Mesendoderm (in vitro differentiated cells): ENCODE results near the gene SSMEM1.
A peak's percentile ranks its signal among the peaks of the same experiment; 100 is the strongest.
"Not testable (repeated sequence)": the region's sequence is repeated elsewhere in the genome, so short reads cannot be mapped to it uniquely, and the experiment has no call there.

Experiments used
- DNase-seq: peaks from one replicate; pipeline ENCODE4 v3.0.0; 2013
- H2AK5ac ChIP-seq: 2 replicates; pipeline ENCODE4 v1.6.1; 2013; ENCODE audit warnings: low read length, inconsistent platforms
- H2BK120ac ChIP-seq: 2 replicates; pipeline ENCODE4 v1.6.1; 2013; ENCODE audit warnings: low read depth, mild to moderate bottlenecking, low read length, moderate library complexity, mixed read lengths
- H2BK15ac ChIP-seq: replicated peaks from 2 replicates; pipeline ENCODE4 v1.6.1; 2013; ENCODE audit warnings: low read depth, mild to moderate bottlenecking, moderate library complexity
- H2BK5ac ChIP-seq: 2 replicates; pipeline ENCODE4 v1.6.1; 2013; ENCODE audit warnings: low read length, inconsistent platforms
- H3K18ac ChIP-seq: 2 replicates; pipeline ENCODE4 v1.6.1; 2013; ENCODE audit warnings: mild to moderate bottlenecking, low read length, mixed read lengths
- H3K23ac ChIP-seq: one replicate; pipeline ENCODE4 v1.6.1; 2013; ENCODE audit warnings: low read length
- H3K27ac ChIP-seq: 2 replicates; pipeline ENCODE4 v1.5.1; 2013; ENCODE audit warnings: low read depth, mild to moderate bottlenecking, inconsistent platforms, low read length, moderate library complexity
- H3K27me3 ChIP-seq: 2 replicates; pipeline ENCODE4 v1.6.1; 2013; ENCODE audit warnings: low read length, control low read depth, mild to moderate bottlenecking, inconsistent platforms; ENCODE audit not compliant: insufficient read depth, poor library complexity
- H3K36me3 ChIP-seq: 2 replicates; pipeline ENCODE4 v1.6.1; 2013; ENCODE audit warnings: low read length, inconsistent platforms; ENCODE audit not compliant: control insufficient read depth, insufficient read depth
- H3K4ac ChIP-seq: one replicate; pipeline ENCODE4 v1.6.1; 2013; ENCODE audit warnings: low read depth, mild to moderate bottlenecking, low read length, moderate library complexity
- H3K4me1 ChIP-seq: 2 replicates; pipeline ENCODE4 v1.6.1; 2013; ENCODE audit warnings: low read depth, low read length, inconsistent platforms; ENCODE audit not compliant: control insufficient read depth
- H3K4me2 ChIP-seq: 2 replicates; pipeline ENCODE4 v1.6.1; 2013; ENCODE audit warnings: low read length
- H3K4me3 ChIP-seq: 2 replicates; pipeline ENCODE4 v1.5.1; 2013; ENCODE audit warnings: mild to moderate bottlenecking, low read length
- H3K56ac ChIP-seq: one replicate; pipeline ENCODE4 v1.6.1; 2013; ENCODE audit warnings: low read length
- H3K79me1 ChIP-seq: 2 replicates; pipeline ENCODE4 v1.6.1; 2013; ENCODE audit warnings: low read length, inconsistent platforms
- H3K79me2 ChIP-seq: 2 replicates; pipeline ENCODE4 v1.6.1; 2013; ENCODE audit warnings: mild to moderate bottlenecking, low read length; ENCODE audit not compliant: control insufficient read depth, insufficient read depth
- H3K9ac ChIP-seq: 2 replicates; pipeline ENCODE4 v1.6.1; 2013; ENCODE audit warnings: low read length, inconsistent platforms
- H4K5ac ChIP-seq: one replicate; pipeline ENCODE4 v1.6.1; 2013; ENCODE audit warnings: low read length
- H4K8ac ChIP-seq: one replicate; pipeline ENCODE4 v1.6.1; 2013; ENCODE audit warnings: low read depth, mild to moderate bottlenecking, control low read depth, low read length, moderate library complexity
- WGBS: extraction: QIAGEN DNeasy Blood & Tissue Kit; methylation state at CpG from one replicate; pipeline ENCODE4 v1.1.7; 2013; ENCODE audit warnings: low lambda C conversion rate, missing lambda C conversion rate; ENCODE audit not compliant: insufficient coverage; ENCODE audit errors: extremely low coverage; 5-methylcytosine and 5-hydroxymethylcytosine counted together

The SSMEM1 gene

DNA sequence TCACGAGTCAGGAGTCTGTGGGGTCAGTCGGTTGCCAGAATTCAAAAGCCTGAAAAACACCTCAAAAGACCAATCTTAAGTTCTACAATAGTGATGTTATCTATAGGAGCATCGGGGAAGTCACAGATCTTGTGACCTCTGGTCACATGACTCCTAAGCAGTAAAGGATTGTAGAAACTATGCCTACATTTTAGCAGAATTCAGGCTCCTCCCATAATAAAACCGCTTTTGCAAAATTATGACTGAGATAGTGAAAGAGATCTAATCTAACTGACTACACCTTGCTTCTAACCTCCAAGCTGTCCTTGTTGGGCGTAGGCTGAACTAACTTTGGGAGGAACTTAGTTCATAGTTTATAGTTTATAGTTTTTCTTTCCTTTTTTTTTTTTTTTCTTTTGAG, 16.6 kb downstream of the SSMEM1 start:
- no peaks in the 10 kb centered on the region for H3K36me3 ChIP-seq
- H2AK5ac ChIP-seq = no peak overlapping the region
- WGBS = no CpG with 5 or more reads among the region's 5 CpGs
- H3K79me1 ChIP-seq = no peaks in the 10 kb centered on the region
- H2BK120ac ChIP-seq = no peak overlapping the region
- no peak overlapping the region for H3K27ac ChIP-seq
- H3K56ac ChIP-seq = no peak overlapping the region
- no peak overlapping the region for H3K23ac ChIP-seq
- no peak overlapping the region for H3K18ac ChIP-seq
- H3K4ac ChIP-seq = no peak overlapping the region
- H3K4me3 ChIP-seq = no peak overlapping the region
- H3K9ac ChIP-seq = no peak overlapping the region
- DNase-seq = no peak
- H3K27me3 ChIP-seq = no peaks in the 10 kb centered on the region
- no peak overlapping the region for H2BK15ac ChIP-seq
- no peak overlapping the region for H4K8ac ChIP-seq
- no peak overlapping the region for H3K4me2 ChIP-seq
- no peaks in the 10 kb centered on the region for H3K79me2 ChIP-seq
- no peak overlapping the region for H2BK5ac ChIP-seq
- H4K5ac ChIP-seq = no peak overlapping the region
- no peaks in the 10 kb centered on the region for H3K4me1 ChIP-seq

DNA sequence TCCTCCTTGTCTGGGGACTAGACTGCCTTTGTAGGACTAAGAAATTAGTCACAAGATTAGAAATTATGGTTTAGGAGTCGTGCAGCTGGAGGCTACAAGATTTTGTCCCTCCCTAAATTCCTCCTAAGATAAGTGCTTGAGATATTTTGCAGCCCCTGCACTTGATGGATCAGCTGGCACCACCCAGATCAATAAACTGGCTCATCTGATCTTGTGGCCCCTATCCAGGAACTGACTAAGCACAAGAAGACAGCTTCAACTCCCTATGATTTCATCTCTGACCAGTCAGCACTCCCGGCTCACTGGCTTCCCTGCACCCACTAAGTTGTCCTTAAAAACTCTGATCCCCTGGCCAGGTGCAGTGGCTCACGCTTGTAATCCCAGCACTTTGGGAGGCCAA, 17.3 kb downstream of the SSMEM1 start:
- not testable (repeated sequence) for H3K27ac ChIP-seq

DNA sequence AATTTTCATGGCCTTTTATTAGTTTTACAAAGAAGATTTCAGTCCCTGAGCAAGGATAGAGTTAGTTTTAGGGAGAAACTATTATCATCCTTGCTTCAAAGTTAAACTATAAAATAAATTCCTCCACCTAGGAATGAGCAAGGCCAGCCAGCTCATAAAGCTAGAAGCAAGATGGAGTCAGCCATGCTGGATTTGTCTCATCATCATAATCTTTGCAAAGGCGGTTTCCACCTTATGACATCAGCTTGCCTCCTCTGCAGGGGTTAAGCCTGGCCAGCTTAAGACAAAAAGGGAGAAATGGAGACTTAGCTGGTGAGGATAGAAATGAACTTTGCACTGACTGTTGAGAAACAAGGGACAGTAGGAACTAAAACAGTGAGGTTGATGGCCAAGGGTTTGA, 18.7 kb downstream of the SSMEM1 start:
- Histone ChIP-seq H3K4me3 (no peak overlapping the region), H2BK15ac (no peak overlapping the region), H3K4me2 (no peak overlapping the region), H3K79me1 (no peaks in the 10 kb centered on the region), H4K5ac (no peak overlapping the region), H2BK5ac (no peak overlapping the region), H3K23ac (no peak overlapping the region), H2BK120ac (no peak overlapping the region), H3K18ac (no peak overlapping the region), H3K27me3 (no peaks in the 10 kb centered on the region), H3K79me2 (no peaks in the 10 kb centered on the region), H3K56ac (no peak overlapping the region), H3K27ac (no peak overlapping the region), H4K8ac (no peak overlapping the region), H2AK5ac (no peak overlapping the region), H3K4ac (no peak overlapping the region), H3K4me1 (no peaks in the 10 kb centered on the region), H3K9ac (no peak overlapping the region), H3K36me3 (no peaks in the 10 kb centered on the region)
- no peak for DNase-seq
- WGBS = no CpG with 5 or more reads among the region's 1 CpG

More for the DNA sequence above, 17.3 kb downstream of the SSMEM1 start:
- not testable (repeated sequence) for H4K5ac ChIP-seq, H3K56ac ChIP-seq, H2BK15ac ChIP-seq, H2BK120ac ChIP-seq, H3K79me1 ChIP-seq, H3K36me3 ChIP-seq, H2AK5ac ChIP-seq, H3K79me2 ChIP-seq, DNase-seq, H3K4ac ChIP-seq, H3K4me3 ChIP-seq, H3K27me3 ChIP-seq, H2BK5ac ChIP-seq, H3K9ac ChIP-seq, H4K8ac ChIP-seq, H3K4me1 ChIP-seq, H3K18ac ChIP-seq, H3K23ac ChIP-seq, H3K4me2 ChIP-seq
- WGBS = no CpG with 5 or more reads among the region's 3 CpGs

- Histone ChIP-seq H4K8ac (no peak overlapping the region), H3K9ac (no peak overlapping the region), H3K79me2 (no peaks in the 10 kb centered on the region), H3K4me2 (no peak overlapping the region), H2BK5ac (no peak overlapping the region), H3K79me1 (no peaks in the 10 kb centered on the region), H3K23ac (no peak overlapping the region), H3K27me3 (no peaks in the 10 kb centered on the region), H3K27ac (no peak overlapping the region), H4K5ac (no peak overlapping the region), H2AK5ac (no peak overlapping the region), H2BK120ac (no peak overlapping the region), H3K4ac (no peak overlapping the region), H3K56ac (no peak overlapping the region), H2BK15ac (no peak overlapping the region), H3K4me3 (no peak overlapping the region), H3K36me3 (no peaks in the 10 kb centered on the region), H3K4me1 (no peaks in the 10 kb centered on the region), H3K18ac (no peak overlapping the region)
- DNase-seq = no peak
- WGBS = no CpG with 5 or more reads among the region's 1 CpG
Measured at GRCh38 chr7:130227883-130228575, 20.4 kb downstream of the SSMEM1 start.

DNA sequence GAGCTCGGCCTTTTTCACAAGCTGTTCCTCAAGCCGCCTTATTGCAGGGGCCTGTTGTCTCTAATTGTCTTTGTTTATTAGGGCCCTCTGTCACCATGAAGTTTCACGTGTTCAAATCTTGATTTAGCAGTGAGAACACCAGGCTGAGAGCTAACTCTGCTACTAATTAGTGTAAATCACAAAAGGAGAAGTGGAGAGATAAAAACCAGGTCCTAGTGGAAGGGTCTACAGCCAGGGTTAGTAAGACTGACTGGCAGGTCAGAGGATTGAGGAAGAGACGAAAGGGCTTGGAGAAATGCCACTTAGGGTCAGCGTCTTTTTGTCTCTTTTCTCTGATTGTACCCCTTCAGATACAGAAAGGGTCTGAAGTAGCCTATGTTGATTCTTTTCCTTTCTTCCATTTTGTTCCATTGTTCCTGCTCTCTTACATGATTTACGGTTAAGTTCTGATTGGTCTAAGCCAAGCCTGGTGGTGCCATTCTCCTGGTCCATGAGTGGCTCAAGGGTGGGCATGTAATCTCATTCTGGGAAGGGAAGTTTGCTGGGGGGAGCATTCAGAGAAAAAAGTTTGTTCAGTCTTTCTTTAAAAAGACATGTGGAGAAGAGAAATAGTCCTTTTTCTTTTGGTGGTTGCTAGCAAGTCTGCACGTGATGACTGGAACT, 21.3 kb downstream of the SSMEM1 start:
- Histone ChIP-seq H3K27me3 (no peaks in the 10 kb centered on the region), H4K8ac (no peak overlapping the region), H3K4ac (no peak overlapping the region), H3K4me1 (no peaks in the 10 kb centered on the region), H3K36me3 (no peaks in the 10 kb centered on the region), H3K9ac (no peak overlapping the region), H3K4me2 (no peak overlapping the region), H2AK5ac (no peak overlapping the region), H3K79me2 (no peaks in the 10 kb centered on the region), H4K5ac (no peak overlapping the region), H3K56ac (no peak overlapping the region), H3K23ac (no peak overlapping the region), H3K18ac (no peak overlapping the region), H2BK15ac (no peak overlapping the region), H3K27ac (no peak overlapping the region), H3K79me1 (no peaks in the 10 kb centered on the region), H2BK120ac (no peak overlapping the region), H2BK5ac (no peak overlapping the region), H3K4me3 (no peak overlapping the region)
- WGBS = no CpG with 5 or more reads among the region's 7 CpGs
- peak; percentile 26 for DNase-seq

DNA sequence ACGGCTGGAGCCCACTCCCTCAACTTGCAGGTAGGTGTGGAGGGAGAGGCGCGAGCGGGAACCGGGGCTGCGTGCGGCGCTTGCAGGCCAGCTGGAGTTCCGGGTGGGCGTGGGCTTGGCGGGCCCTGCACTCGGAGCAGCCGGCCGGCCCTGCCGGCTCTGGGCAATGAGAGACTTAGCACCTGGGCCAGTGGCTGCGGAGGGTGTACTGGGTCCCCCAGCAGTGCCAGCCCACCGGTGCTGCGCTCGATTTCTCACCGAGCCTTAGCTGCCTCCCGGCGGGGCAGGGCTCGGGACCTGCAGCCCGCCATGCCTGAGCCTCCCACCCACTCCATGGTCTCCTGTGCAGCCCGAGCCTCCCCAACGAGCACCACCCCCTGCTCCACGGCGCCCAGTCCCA, 22.3 kb downstream of the SSMEM1 start:
- not testable (repeated sequence) for H2BK5ac ChIP-seq, H4K8ac ChIP-seq

More for the DNA sequence above, 22.3 kb downstream of the SSMEM1 start:
- not testable (repeated sequence) for H3K79me1 ChIP-seq, H3K18ac ChIP-seq, H3K4ac ChIP-seq, H3K27me3 ChIP-seq, H4K5ac ChIP-seq, DNase-seq, H3K4me1 ChIP-seq, H3K4me3 ChIP-seq, H3K4me2 ChIP-seq, H3K56ac ChIP-seq, H3K79me2 ChIP-seq, H2BK15ac ChIP-seq, H3K23ac ChIP-seq, H3K27ac ChIP-seq, H3K36me3 ChIP-seq, H3K9ac ChIP-seq, H2AK5ac ChIP-seq, H2BK120ac ChIP-seq
- WGBS = no CpG with 5 or more reads among the region's 28 CpGs
